Osteoblast (primary cell): ENCODE measurements around the gene OPN5. TPM values are rescaled to one million over a fixed set of nuclear protein-coding genes. Genes with fewer than 3 reads are reported as not detected.

ENCODE experiments used
- DNase-seq: peaks from one replicate; pipeline ENCODE4 v3.0.0; 2011; ENCODE audit warnings: low spot score, mixed read lengths; ENCODE audit not compliant: insufficient read length; ENCODE audit errors: missing footprints
- H2AFZ ChIP-seq: 2 replicates; pipeline ENCODE4 v1.6.0; 2011; ENCODE audit warnings: mild to moderate bottlenecking, low read length
- H3K27ac ChIP-seq: 2 replicates; pipeline ENCODE4 v1.5.1; 2011; ENCODE audit warnings: mild to moderate bottlenecking, low read depth, low read length, moderate library complexity
- H3K27me3 ChIP-seq: 2 replicates; pipeline ENCODE4 v1.6.0; 2012; ENCODE audit warnings: mild to moderate bottlenecking, control low read depth, inconsistent platforms, low read length, moderate library complexity; ENCODE audit not compliant: insufficient read depth
- H3K36me3 ChIP-seq: 2 replicates; pipeline ENCODE4 v1.5.1; 2011; ENCODE audit warnings: mild to moderate bottlenecking, low read length, control low read depth, moderate library complexity; ENCODE audit not compliant: insufficient read depth
- H3K4me1 ChIP-seq: 2 replicates; pipeline ENCODE4 v1.5.1; 2011; ENCODE audit warnings: mild to moderate bottlenecking, low read length, control low read depth, moderate library complexity; ENCODE audit not compliant: insufficient read depth
- H3K4me2 ChIP-seq: 2 replicates; pipeline ENCODE4 v1.6.0; 2011; ENCODE audit warnings: mild to moderate bottlenecking, low read length; ENCODE audit not compliant: insufficient read depth
- H3K4me3 ChIP-seq: fragments of 200-600 bp; sonication (generic); 3 replicates; pipeline ENCODE4 v1.5.1; 2012; ENCODE audit warnings: mild to moderate bottlenecking, low read length, inconsistent platforms; ENCODE audit not compliant: insufficient read depth
- H3K79me2 ChIP-seq: 2 replicates; pipeline ENCODE4 v1.6.0; 2012; ENCODE audit warnings: mild to moderate bottlenecking, low read length, control low read depth, inconsistent platforms; ENCODE audit not compliant: insufficient read depth
- H3K9me3 ChIP-seq: 2 replicates; pipeline ENCODE4 v1.5.1; 2011; ENCODE audit warnings: low read depth, low read length, control low read depth
- H4K20me1 ChIP-seq: 2 replicates; pipeline ENCODE4 v1.6.0; 2012; ENCODE audit warnings: mild to moderate bottlenecking, low read length, control low read depth; ENCODE audit not compliant: insufficient read depth
- CTCF ChIP-seq: IDR thresholded peaks from 2 replicates; pipeline ENCODE4 v1.5.1; 2011; ENCODE audit warnings: mild to moderate bottlenecking, low read depth, low read length, moderate library complexity; ENCODE audit errors: extremely low read depth
- total RNA-seq: library from RNA; depleted of rRNA; stranded (reverse); fragments of >200 nt; gene quantifications from 2 replicates; pipeline ENCODE4 v1.2.3, GENCODE V29; 2012

OPN5 gene
- total RNA-seq, 1 donor, result under 0.01 TPM

GRCh38 chr6:47839645-47840044 lies 57.8 kb downstream of the OPN5 start:
- no peaks in the 10 kb centered on the region for H3K79me2 ChIP-seq
- no peak for DNase-seq
- no peak overlapping the region for H3K4me3 ChIP-seq
- no peaks in the 10 kb centered on the region for H3K9me3 ChIP-seq
- TF ChIP-seq CTCF, result no peak
- no peaks in the 10 kb centered on the region for H3K27me3 ChIP-seq
- H2AFZ ChIP-seq, result no peak overlapping the region
- H3K27ac ChIP-seq, result no peak overlapping the region
- H3K4me1 ChIP-seq, result no peaks in the 10 kb centered on the region
- H3K4me2 ChIP-seq, result no peak overlapping the region
- H4K20me1 ChIP-seq, result no peaks in the 10 kb centered on the region
- H3K36me3 ChIP-seq, result no peaks in the 10 kb centered on the region

GRCh38 chr6:47844881-47845280 lies 63.0 kb downstream of the OPN5 start:
- Histone ChIP-seq H3K27ac (no peak overlapping the region), H4K20me1 (no peaks in the 10 kb centered on the region), H3K36me3 (no peaks in the 10 kb centered on the region), H3K27me3 (no peaks in the 10 kb centered on the region), H3K4me1 (no peaks in the 10 kb centered on the region), H2AFZ (no peak overlapping the region), H3K9me3 (no peaks in the 10 kb centered on the region), H3K79me2 (no peaks in the 10 kb centered on the region), H3K4me2 (no peak overlapping the region), H3K4me3 (no peak overlapping the region)
- no peak for DNase-seq
- TF ChIP-seq CTCF, result no peak

DNA sequence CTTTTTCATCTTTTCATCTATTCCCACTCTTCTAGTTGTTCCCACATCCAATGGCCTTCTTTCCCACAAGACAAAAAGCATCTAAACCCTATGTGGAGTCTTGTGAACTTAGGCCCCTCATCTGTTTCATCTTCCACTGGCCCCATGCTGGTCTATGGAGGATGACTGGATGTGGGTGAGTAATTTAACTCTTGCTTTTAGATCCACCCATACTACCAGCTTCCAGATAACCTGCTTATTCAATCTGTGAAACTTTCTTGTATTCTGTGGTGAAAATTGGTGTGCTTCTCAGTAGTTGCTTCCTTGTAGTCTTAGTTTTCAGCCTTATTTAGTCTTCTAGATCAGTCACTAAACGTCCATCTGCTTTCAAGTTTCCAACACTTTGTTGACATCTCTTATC lies 64.9 kb downstream of the OPN5 start:
- no peaks in the 10 kb centered on the region for H3K27me3 ChIP-seq
- no peaks in the 10 kb centered on the region for H3K9me3 ChIP-seq
- H4K20me1 ChIP-seq, result no peaks in the 10 kb centered on the region
- H3K27ac ChIP-seq, result no peak overlapping the region
- no peaks in the 10 kb centered on the region for H3K4me1 ChIP-seq
- no peaks in the 10 kb centered on the region for H3K79me2 ChIP-seq
- H3K4me3 ChIP-seq, result no peak overlapping the region
- no peaks in the 10 kb centered on the region for H3K36me3 ChIP-seq
- TF ChIP-seq CTCF, result no peak
- H2AFZ ChIP-seq, result no peak overlapping the region
- DNase-seq, result no peak
- H3K4me2 ChIP-seq, result no peak overlapping the region

- Histone ChIP-seq H3K27ac (no peak overlapping the region), H3K9me3 (no peaks in the 10 kb centered on the region), H3K4me1 (no peaks in the 10 kb centered on the region), H4K20me1 (no peaks in the 10 kb centered on the region), H3K36me3 (no peaks in the 10 kb centered on the region), H3K79me2 (no peaks in the 10 kb centered on the region), H3K27me3 (no peaks in the 10 kb centered on the region), H3K4me3 (no peak overlapping the region), H3K4me2 (no peak overlapping the region), H2AFZ (no peak overlapping the region)
- TF ChIP-seq CTCF, result no peak
- DNase-seq, result peak; percentile 2
Observed at GRCh38 chr6:47851091-47851490, 69.3 kb downstream of the OPN5 start.
